WTC11 (cell line): ENCODE measurements around the gene ROPN1L. TPM values are rescaled to one million over a fixed set of nuclear protein-coding genes. Genes with fewer than 3 reads are reported as not detected.

Experiments used
- ATAC-seq: fragments of 200-7000 bp; cut with Tn5 transposase; 2 replicates; pipeline ENCODE4 v1.10.0; 2021; ENCODE audit warnings: mild to moderate bottlenecking, moderate library complexity
- CTCF ChIA-PET: fragments of 300-600 bp; sonication (Branson Sonifier 250); formaldehyde crosslinking; loops from one replicate; lab custom pipeline; 2021; ENCODE audit warnings: antibody characterized with exemption; lab: Charles Lee
- POLR2A ChIA-PET: fragments of 350-600 bp; sonication (Branson Sonifier 250); formaldehyde crosslinking; loops from one replicate; lab custom pipeline; 2021; ENCODE audit warnings: antibody characterized with exemption; lab: Charles Lee
- DNase-seq: peaks from one replicate; pipeline ENCODE4 v3.0.0; 2021; ENCODE audit warnings: low spot score
- H3K27ac Mint-ChIP-seq: 2 replicates; pipeline ENCODE4 v1.8.0; 2021; ENCODE audit warnings: mixed read lengths
- H3K27me3 Mint-ChIP-seq: 2 replicates; pipeline ENCODE4 v1.8.0; 2021; ENCODE audit warnings: low read depth, mild to moderate bottlenecking, moderate library complexity, mixed read lengths
- H3K36me3 Mint-ChIP-seq: 2 replicates; pipeline ENCODE4 v1.8.0; 2021; ENCODE audit warnings: mixed read lengths
- H3K4me1 Mint-ChIP-seq: 2 replicates; pipeline ENCODE4 v1.8.0; 2022; ENCODE audit warnings: mixed read lengths
- H3K4me3 Mint-ChIP-seq: 2 replicates; pipeline ENCODE4 v1.8.0; 2021; ENCODE audit warnings: mild to moderate bottlenecking, moderate library complexity, mixed read lengths
- H3K9me3 Mint-ChIP-seq: 2 replicates; pipeline ENCODE4 v1.8.0; 2021; ENCODE audit warnings: mixed read lengths
- CBFB ChIP-seq: sonication (generic); formaldehyde crosslinking; IDR thresholded peaks from 2 replicates; pipeline ENCODE4 v1.8.1; 2022; ENCODE audit warnings: mild to moderate bottlenecking, low read depth, missing genetic modification reagents
- CDX4 ChIP-seq: fragments of 250-450 bp; sonication (Bioruptor Pico); IDR thresholded peaks from 2 replicates; pipeline ENCODE4 v1.9.0; 2021; ENCODE audit warnings: moderate library complexity, mild to moderate bottlenecking, inconsistent platforms, borderline replicate concordance
- ELF4 ChIP-seq: sonication (generic); formaldehyde crosslinking; IDR thresholded peaks from 2 replicates; pipeline ENCODE4 v1.8.1; 2022; ENCODE audit warnings: low read depth, mild to moderate bottlenecking, moderate library complexity, missing genetic modification reagents
- ESRRA ChIP-seq: sonication (generic); formaldehyde crosslinking; IDR thresholded peaks from 2 replicates; pipeline ENCODE4 v1.8.1; 2022; ENCODE audit warnings: mild to moderate bottlenecking, missing genetic modification reagents, borderline replicate concordance
- FOXJ3 ChIP-seq: sonication (generic); formaldehyde crosslinking; IDR thresholded peaks from 2 replicates; pipeline ENCODE4 v1.9.0; 2021; ENCODE audit warnings: missing genetic modification reagents, mild to moderate bottlenecking, borderline replicate concordance
- FOXK1 ChIP-seq: sonication (generic); formaldehyde crosslinking; IDR thresholded peaks from 2 replicates; pipeline ENCODE4 v1.8.0; 2022; ENCODE audit warnings: mild to moderate bottlenecking, moderate library complexity, missing genetic modification reagents
- JAZF1 ChIP-seq: fragments of 250-450 bp; sonication (Bioruptor Pico); IDR thresholded peaks from 2 replicates; pipeline ENCODE4 v1.9.0; 2021; ENCODE audit warnings: moderate library complexity, mild to moderate bottlenecking, inconsistent platforms
- KAT7 ChIP-seq: sonication (generic); formaldehyde crosslinking; IDR thresholded peaks from 2 replicates; pipeline ENCODE4 v1.8.1; 2023; ENCODE audit warnings: missing genetic modification reagents, mild to moderate bottlenecking, borderline replicate concordance
- NFE2L1 ChIP-seq: sonication (generic); formaldehyde crosslinking; IDR thresholded peaks from 2 replicates; pipeline ENCODE4 v1.8.1; 2023; ENCODE audit warnings: missing genetic modification reagents
- NR3C1 ChIP-seq: sonication (generic); formaldehyde crosslinking; conservative IDR thresholded peaks from 2 replicates; pipeline ENCODE4 v1.8.1; 2023; ENCODE audit warnings: low read depth, mild to moderate bottlenecking, missing genetic modification reagents
- OVOL2 ChIP-seq: fragments of 250-450 bp; sonication (Bioruptor Pico); IDR thresholded peaks from 2 replicates; pipeline ENCODE4 v1.9.0; 2021; ENCODE audit warnings: mild to moderate bottlenecking, borderline replicate concordance
- SMAD3 ChIP-seq: sonication (generic); formaldehyde crosslinking; IDR thresholded peaks from 2 replicates; pipeline ENCODE4 v1.8.0; 2022; ENCODE audit warnings: missing genetic modification reagents, mild to moderate bottlenecking, borderline replicate concordance
- SMAD4 ChIP-seq: sonication (generic); formaldehyde crosslinking; IDR thresholded peaks from 2 replicates; pipeline ENCODE4 v1.8.0; 2022; ENCODE audit warnings: mild to moderate bottlenecking, missing genetic modification reagents
- SP1 ChIP-seq: sonication (generic); formaldehyde crosslinking; conservative IDR thresholded peaks from 2 replicates; pipeline ENCODE4 v1.8.1; 2022; ENCODE audit warnings: missing genetic modification reagents
- ZBTB21 ChIP-seq: sonication (generic); formaldehyde crosslinking; IDR thresholded peaks from 2 replicates; pipeline ENCODE4 v1.8.1; 2023; ENCODE audit warnings: mild to moderate bottlenecking, missing genetic modification reagents, borderline replicate concordance
- ZNF263 ChIP-seq: sonication (generic); formaldehyde crosslinking; IDR thresholded peaks from 2 replicates; pipeline ENCODE4 v1.8.1; 2022; ENCODE audit warnings: low read depth, mild to moderate bottlenecking, moderate library complexity, missing genetic modification reagents
- ZNF317 ChIP-seq: sonication (generic); formaldehyde crosslinking; IDR thresholded peaks from 2 replicates; pipeline ENCODE4 v1.8.1; 2023; ENCODE audit warnings: low read depth, mild to moderate bottlenecking, moderate library complexity, missing genetic modification reagents, borderline replicate concordance
- ZNF512 ChIP-seq: sonication (generic); formaldehyde crosslinking; IDR thresholded peaks from 2 replicates; pipeline ENCODE4 v1.8.1; 2022; ENCODE audit warnings: missing genetic modification reagents, borderline replicate concordance
- ZNF671 ChIP-seq: fragments of 250-450 bp; sonication (Bioruptor Pico); IDR thresholded peaks from 2 replicates; pipeline ENCODE4 v1.8.0; 2021; ENCODE audit warnings: mild to moderate bottlenecking
- total RNA-seq: library from RNA; stranded (reverse); gene quantifications from 3 replicates; pipeline ENCODE4 v1.2.3, GENCODE V29; 2021
- TF ChIP-seq, protein P1 (sequence below): sonication (generic); formaldehyde crosslinking; IDR thresholded peaks from 2 replicates; pipeline ENCODE4 v1.8.1; 2023; ENCODE audit warnings: mild to moderate bottlenecking, missing genetic modification reagents
- TF ChIP-seq, protein P2 (sequence below): sonication (generic); formaldehyde crosslinking; IDR thresholded peaks from 2 replicates; pipeline ENCODE4 v1.8.0; 2022; ENCODE audit warnings: mild to moderate bottlenecking, missing genetic modification reagents
- TF ChIP-seq, protein P3 (sequence below): sonication (generic); formaldehyde crosslinking; IDR thresholded peaks from 2 replicates; pipeline ENCODE4 v1.8.1; 2023; ENCODE audit warnings: mild to moderate bottlenecking, missing genetic modification reagents, moderate library complexity
- TF ChIP-seq, protein P4 (sequence below): fragments of 250-450 bp; sonication (Bioruptor Pico); IDR thresholded peaks from 2 replicates; pipeline ENCODE4 v1.9.0; 2021; ENCODE audit warnings: mild to moderate bottlenecking, borderline replicate concordance

ROPN1L gene
- total RNA-seq, 1 experiment from 2014 or later: not detected

DNA sequence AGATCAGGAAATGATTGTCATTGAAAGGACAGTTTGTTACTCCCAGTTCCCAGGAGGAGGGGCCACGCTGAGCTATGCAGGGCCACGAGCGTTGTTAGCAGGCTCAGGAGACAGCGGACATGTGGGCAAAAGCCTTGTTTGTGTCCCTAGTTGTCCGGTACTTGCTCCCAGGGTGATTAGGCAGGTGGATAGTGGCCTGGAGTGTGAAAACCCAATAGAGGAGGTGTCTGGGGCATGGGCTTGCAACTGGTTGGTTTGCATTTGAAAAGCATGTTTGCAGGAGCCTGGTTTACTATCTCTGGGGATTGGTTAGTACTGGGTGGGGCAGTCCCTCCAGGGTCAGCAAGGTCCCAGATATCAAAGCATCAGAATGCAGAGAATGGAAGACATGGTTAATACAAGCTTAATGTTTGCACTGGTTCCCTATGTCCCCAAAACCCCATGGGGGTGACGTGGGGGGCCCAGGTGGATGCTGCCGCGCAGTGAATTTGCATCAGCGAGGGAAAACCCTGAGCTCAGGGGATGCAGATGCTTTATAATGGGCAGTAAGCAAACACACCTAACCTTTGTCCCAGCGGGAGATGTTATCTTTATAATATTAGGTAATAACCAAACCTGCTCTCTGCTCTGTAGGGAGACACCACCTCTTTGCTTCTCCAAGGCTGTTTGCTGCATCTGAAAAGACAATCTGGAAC is 39.7 kb downstream of the ROPN1L start:
- ATAC-seq (peak; percentile 78), DNase-seq (no peak)
- Mint-ChIP-seq H3K4me3 (no peak overlapping the region), H3K9me3 (peaks cover 7% of the 10 kb centered on the region), H3K27ac (no peak overlapping the region), H3K4me1 (peaks cover 28% of the 10 kb centered on the region), H3K27me3 (peaks cover 24% of the 10 kb centered on the region), H3K36me3 (no peaks in the 10 kb centered on the region)
- TF ChIP-seq SMAD4 (CRISPR knock-in tag) (no peak), ZNF263 (CRISPR knock-in tag) (no peak), FOXK1 (CRISPR knock-in tag) (0 out of 2 replicates have a peak, but pooled peaks have one; percentile 49), CDX4 (CRISPR knock-in tag) (no peak), JAZF1 (CRISPR knock-in tag) (no peak), ZBTB21 (CRISPR knock-in tag) (no peak), ZNF671 (CRISPR knock-in tag) (no peak), KAT7 (no peak), NFE2L1 (no peak), ELF4 (CRISPR knock-in tag) (no peak), SP1 (CRISPR knock-in tag) (peak; percentile 42; the same call in 1 of the 2 replicates), OVOL2 (CRISPR knock-in tag) (no peak)
- TF ChIP-seq, protein P1, sequence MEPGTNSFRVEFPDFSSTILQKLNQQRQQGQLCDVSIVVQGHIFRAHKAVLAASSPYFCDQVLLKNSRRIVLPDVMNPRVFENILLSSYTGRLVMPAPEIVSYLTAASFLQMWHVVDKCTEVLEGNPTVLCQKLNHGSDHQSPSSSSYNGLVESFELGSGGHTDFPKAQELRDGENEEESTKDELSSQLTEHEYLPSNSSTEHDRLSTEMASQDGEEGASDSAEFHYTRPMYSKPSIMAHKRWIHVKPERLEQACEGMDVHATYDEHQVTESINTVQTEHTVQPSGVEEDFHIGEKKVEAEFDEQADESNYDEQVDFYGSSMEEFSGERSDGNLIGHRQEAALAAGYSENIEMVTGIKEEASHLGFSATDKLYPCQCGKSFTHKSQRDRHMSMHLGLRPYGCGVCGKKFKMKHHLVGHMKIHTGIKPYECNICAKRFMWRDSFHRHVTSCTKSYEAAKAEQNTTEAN (CRISPR knock-in tag): no peak
- TF ChIP-seq, protein P2, sequence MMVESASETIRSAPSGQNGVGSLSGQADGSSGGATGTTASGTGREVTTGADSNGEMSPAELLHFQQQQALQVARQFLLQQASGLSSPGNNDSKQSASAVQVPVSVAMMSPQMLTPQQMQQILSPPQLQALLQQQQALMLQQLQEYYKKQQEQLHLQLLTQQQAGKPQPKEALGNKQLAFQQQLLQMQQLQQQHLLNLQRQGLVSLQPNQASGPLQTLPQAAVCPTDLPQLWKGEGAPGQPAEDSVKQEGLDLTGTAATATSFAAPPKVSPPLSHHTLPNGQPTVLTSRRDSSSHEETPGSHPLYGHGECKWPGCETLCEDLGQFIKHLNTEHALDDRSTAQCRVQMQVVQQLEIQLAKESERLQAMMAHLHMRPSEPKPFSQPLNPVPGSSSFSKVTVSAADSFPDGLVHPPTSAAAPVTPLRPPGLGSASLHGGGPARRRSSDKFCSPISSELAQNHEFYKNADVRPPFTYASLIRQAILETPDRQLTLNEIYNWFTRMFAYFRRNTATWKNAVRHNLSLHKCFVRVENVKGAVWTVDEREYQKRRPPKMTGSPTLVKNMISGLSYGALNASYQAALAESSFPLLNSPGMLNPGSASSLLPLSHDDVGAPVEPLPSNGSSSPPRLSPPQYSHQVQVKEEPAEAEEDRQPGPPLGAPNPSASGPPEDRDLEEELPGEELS: no peak
- ChIA-PET POLR2A (no interaction called here), CTCF (interaction anchor here (1.2 to 1.9 kb wide), 2 partner anchors 17 to 156 kb away, joined by 3 to 10 read pairs; no protein-coding TSS in a partner anchor)

DNA sequence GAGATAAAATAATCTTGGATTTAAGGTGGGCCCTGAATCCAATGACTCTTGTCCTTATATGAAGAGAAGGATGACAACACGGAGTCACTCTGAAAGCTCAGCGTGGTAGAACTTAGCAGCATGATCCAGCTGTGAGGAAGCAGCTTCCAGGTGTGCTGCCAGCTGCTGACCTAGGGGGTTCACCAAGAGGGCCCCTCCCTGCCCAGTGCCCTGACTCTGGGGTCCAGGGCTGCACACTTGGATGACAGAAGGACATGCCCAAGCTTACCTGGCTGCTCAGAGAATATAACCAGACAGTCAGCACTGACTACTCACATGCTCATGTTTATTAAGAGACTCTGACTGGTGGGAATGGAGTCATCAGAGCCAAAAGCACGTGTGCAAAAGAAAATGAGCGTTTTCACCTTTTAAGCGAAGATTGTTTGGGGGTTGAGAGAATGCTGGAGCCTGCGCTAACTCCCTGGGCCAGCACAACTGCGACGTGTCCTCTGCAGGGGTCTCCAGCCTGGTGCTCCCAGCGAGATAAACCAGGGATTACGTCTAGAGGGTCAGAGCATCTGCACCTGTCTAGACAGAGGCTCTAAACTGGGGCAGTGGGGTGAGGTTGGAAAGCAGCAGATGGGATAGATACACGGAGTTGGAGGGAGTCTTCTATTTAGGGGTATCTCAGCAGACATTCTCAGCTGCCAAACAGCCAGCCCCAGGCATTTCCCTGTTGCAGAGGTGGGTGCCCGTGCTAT is 41.3 kb downstream of the ROPN1L start:
- Mint-ChIP-seq H3K27me3 (peaks cover 19% of the 10 kb centered on the region), H3K4me3 (no peak overlapping the region), H3K27ac (no peak overlapping the region), H3K9me3 (peaks cover 6% of the 10 kb centered on the region), H3K4me1 (peaks cover 28% of the 10 kb centered on the region), H3K36me3 (no peaks in the 10 kb centered on the region)
- ChIA-PET POLR2A (no interaction called here), CTCF (no interaction called here)
- DNase-seq: no peak
- ATAC-seq: no peak
- no peak for TF ChIP-seq SMAD3 (CRISPR knock-in tag)
- TF ChIP-seq ZNF317: no peak
- TF ChIP-seq, protein P3, sequence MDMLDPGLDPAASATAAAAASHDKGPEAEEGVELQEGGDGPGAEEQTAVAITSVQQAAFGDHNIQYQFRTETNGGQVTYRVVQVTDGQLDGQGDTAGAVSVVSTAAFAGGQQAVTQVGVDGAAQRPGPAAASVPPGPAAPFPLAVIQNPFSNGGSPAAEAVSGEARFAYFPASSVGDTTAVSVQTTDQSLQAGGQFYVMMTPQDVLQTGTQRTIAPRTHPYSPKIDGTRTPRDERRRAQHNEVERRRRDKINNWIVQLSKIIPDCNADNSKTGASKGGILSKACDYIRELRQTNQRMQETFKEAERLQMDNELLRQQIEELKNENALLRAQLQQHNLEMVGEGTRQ (CRISPR knock-in tag): no peak
- TF ChIP-seq NR3C1 (CRISPR knock-in tag): no peak
- no peak for TF ChIP-seq ZNF512 (CRISPR knock-in tag)
- TF ChIP-seq CBFB: no peak
- TF ChIP-seq ESRRA (CRISPR knock-in tag): no peak
- no peak for TF ChIP-seq ZNF671 (CRISPR knock-in tag)
- TF ChIP-seq FOXJ3 (CRISPR knock-in tag): no peak
- TF ChIP-seq, protein P4, sequence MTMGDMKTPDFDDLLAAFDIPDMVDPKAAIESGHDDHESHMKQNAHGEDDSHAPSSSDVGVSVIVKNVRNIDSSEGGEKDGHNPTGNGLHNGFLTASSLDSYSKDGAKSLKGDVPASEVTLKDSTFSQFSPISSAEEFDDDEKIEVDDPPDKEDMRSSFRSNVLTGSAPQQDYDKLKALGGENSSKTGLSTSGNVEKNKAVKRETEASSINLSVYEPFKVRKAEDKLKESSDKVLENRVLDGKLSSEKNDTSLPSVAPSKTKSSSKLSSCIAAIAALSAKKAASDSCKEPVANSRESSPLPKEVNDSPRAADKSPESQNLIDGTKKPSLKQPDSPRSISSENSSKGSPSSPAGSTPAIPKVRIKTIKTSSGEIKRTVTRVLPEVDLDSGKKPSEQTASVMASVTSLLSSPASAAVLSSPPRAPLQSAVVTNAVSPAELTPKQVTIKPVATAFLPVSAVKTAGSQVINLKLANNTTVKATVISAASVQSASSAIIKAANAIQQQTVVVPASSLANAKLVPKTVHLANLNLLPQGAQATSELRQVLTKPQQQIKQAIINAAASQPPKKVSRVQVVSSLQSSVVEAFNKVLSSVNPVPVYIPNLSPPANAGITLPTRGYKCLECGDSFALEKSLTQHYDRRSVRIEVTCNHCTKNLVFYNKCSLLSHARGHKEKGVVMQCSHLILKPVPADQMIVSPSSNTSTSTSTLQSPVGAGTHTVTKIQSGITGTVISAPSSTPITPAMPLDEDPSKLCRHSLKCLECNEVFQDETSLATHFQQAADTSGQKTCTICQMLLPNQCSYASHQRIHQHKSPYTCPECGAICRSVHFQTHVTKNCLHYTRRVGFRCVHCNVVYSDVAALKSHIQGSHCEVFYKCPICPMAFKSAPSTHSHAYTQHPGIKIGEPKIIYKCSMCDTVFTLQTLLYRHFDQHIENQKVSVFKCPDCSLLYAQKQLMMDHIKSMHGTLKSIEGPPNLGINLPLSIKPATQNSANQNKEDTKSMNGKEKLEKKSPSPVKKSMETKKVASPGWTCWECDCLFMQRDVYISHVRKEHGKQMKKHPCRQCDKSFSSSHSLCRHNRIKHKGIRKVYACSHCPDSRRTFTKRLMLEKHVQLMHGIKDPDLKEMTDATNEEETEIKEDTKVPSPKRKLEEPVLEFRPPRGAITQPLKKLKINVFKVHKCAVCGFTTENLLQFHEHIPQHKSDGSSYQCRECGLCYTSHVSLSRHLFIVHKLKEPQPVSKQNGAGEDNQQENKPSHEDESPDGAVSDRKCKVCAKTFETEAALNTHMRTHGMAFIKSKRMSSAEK: no peak
